HG02763 (cell line): ENCODE data around the gene HDHD2.

Experiments used
- ATAC-seq: cut with Tn5 transposase; IDR thresholded peaks from one replicate; pipeline ENCODE4 v1.9.1; 2021; ENCODE audit warnings: mild to moderate bottlenecking, moderate library complexity; ENCODE audit not compliant: unreplicated experiment

HDHD2 gene

GRCh38 chr18:47149457-47150028 is 757 bp downstream of the HDHD2 start:
- ATAC-seq, result no peak

- no peak for ATAC-seq
Measured at GRCh38 chr18:47146206-47146605, 4.1 kb downstream of the HDHD2 start.

- ATAC-seq, result no peak
Measured at GRCh38 chr18:47143899-47144485, 6.3 kb downstream of the HDHD2 start.

- no peak for ATAC-seq
Measured at GRCh38 chr18:47143153-47143552, 7.1 kb downstream of the HDHD2 start.

GRCh38 chr18:47141289-47141688 is 9.0 kb downstream of the HDHD2 start:
- no peak for ATAC-seq

- no peak for ATAC-seq
Measured at GRCh38 chr18:47121146-47121545, 29.2 kb downstream of the HDHD2 start.

- ATAC-seq, result peak; percentile 72
Measured at GRCh38 chr18:47120428-47120827, 29.9 kb downstream of the HDHD2 start.

GRCh38 chr18:47118981-47119380 is 31.3 kb downstream of the HDHD2 start:
- ATAC-seq, result no peak

- ATAC-seq, result no peak
Measured at GRCh38 chr18:47115205-47115604, 35.1 kb downstream of the HDHD2 start.

- ATAC-seq, result no peak
Measured at GRCh38 chr18:47113796-47114540, 36.3 kb downstream of the HDHD2 start.

- ATAC-seq, result no peak
Measured at GRCh38 chr18:47110492-47111274, 39.6 kb downstream of the HDHD2 start.

- ATAC-seq, result no peak
Measured at GRCh38 chr18:47109720-47110119, 40.6 kb downstream of the HDHD2 start.

GRCh38 chr18:47108998-47109405 is 41.3 kb downstream of the HDHD2 start:
- ATAC-seq, result no peak

- ATAC-seq, result no peak
Measured at GRCh38 chr18:47108373-47108772, 41.9 kb downstream of the HDHD2 start.

- ATAC-seq, result no peak
Measured at GRCh38 chr18:47100212-47100831, 50.0 kb downstream of the HDHD2 start.

GRCh38 chr18:47095810-47096209 is 54.5 kb downstream of the HDHD2 start:
- ATAC-seq, result no peak

GRCh38 chr18:47087676-47088075 is 62.6 kb downstream of the HDHD2 start:
- ATAC-seq, result no peak

GRCh38 chr18:47081578-47081977 is 68.7 kb downstream of the HDHD2 start:
- no peak for ATAC-seq

- no peak for ATAC-seq
Measured at GRCh38 chr18:47080872-47081271, 69.4 kb downstream of the HDHD2 start.

- no peak for ATAC-seq
Measured at GRCh38 chr18:47077111-47077510, 73.2 kb downstream of the HDHD2 start.
